Astrocyte of the cerebellum (primary cell): ENCODE results near the gene PAQR6.

Source experiments
- DNase-seq: peaks from one replicate; pipeline ENCODE4 v3.0.0-alpha.2; 2011; ENCODE audit warnings: low read depth
- H3K4me3 ChIP-seq: 2 replicates; pipeline ENCODE4 v1.5.1; 2011; ENCODE audit warnings: mild to moderate bottlenecking, low read depth, low read length, moderate library complexity
- in situ Hi-C: cut with HindIII; loops from 2 replicates; pipeline ENCODE4 v1.10.0; 2017; ENCODE audit warnings: low sequenced_read_pairs
- TF ChIP-seq, protein P1 (sequence below): IDR thresholded peaks from 2 replicates; pipeline ENCODE4 v1.5.1; 2012; ENCODE audit warnings: low read length, low read depth, moderate library complexity, mild to moderate bottlenecking; ENCODE audit errors: missing control alignments

PAQR6 gene

DNA sequence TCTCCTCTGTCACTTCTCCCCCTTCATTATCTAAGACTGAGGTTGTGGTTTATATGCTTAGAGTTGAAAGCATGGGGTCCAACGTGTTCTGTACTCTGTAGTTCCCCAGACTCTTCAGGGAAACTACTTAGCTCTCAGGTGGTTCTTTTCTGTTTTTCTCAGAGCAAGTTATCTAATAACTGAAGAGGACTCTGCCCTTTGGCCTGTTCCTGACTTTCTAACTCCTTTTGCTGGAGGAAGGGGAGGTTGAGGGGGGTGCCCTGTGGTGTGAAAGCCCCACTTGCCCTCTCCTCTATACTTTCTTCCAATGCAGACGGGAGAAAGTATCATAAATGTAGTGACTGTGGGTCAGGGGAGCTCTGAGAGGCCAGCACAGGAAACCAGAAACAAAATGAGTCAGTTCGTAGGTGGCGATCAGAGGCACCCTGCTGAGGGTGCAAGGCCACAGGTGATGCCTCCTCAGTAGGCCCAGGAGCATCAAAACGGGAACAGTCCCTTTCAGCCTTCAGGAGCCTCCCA, 49.0 kb downstream of the PAQR6 start:
- no peak overlapping the region for H3K4me3 ChIP-seq
- TF ChIP-seq, protein P1, sequence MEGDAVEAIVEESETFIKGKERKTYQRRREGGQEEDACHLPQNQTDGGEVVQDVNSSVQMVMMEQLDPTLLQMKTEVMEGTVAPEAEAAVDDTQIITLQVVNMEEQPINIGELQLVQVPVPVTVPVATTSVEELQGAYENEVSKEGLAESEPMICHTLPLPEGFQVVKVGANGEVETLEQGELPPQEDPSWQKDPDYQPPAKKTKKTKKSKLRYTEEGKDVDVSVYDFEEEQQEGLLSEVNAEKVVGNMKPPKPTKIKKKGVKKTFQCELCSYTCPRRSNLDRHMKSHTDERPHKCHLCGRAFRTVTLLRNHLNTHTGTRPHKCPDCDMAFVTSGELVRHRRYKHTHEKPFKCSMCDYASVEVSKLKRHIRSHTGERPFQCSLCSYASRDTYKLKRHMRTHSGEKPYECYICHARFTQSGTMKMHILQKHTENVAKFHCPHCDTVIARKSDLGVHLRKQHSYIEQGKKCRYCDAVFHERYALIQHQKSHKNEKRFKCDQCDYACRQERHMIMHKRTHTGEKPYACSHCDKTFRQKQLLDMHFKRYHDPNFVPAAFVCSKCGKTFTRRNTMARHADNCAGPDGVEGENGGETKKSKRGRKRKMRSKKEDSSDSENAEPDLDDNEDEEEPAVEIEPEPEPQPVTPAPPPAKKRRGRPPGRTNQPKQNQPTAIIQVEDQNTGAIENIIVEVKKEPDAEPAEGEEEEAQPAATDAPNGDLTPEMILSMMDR, result no peak
- in situ Hi-C loops, result no loop called here
- DNase-seq, result no peak

DNA sequence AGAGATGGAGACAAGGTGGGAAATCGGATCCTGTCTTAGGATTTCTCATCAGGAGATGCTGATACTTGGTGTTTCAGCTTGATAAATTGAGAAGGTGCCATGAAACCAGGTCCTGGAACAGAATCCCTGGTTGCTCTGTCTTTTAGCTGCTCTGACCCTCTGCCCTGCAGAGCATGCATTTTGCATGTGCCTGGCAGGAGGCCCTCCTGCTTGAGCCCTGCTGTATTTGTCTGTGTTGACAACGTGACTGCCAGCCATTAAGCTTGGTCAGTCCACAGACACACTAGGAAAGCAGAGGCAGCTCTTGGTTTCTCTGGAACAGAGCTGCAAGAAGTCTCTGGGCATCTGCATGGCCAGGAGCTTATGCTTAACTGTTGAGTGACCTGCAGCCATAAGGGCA, 51.4 kb downstream of the PAQR6 start:
- in situ Hi-C loops, result no loop called here
- H3K4me3 ChIP-seq, result no peak overlapping the region
- DNase-seq, result no peak
- TF ChIP-seq, protein P1, result no peak

DNA sequence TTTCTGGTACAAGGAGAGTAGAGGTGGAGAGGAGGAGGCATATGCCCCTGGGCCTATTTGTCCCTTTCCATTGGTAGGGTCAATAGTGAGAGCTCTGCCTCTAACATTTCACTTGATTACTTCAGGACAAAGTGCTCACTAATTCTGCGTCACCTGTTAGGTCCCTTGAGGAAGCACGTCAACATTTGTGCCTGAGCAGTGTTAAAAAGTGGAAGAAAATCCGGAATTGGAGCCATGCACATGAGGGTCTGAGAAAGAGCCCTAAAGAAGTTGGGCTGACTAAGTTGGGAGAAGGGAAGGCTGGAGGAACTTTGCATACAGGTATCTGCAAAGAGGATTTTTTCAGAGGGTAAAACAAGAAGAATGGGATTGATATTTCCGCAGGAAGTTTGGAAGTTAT, 52.0 kb downstream of the PAQR6 start:
- in situ Hi-C loops, result no loop called here
- DNase-seq, result no peak

DNA sequence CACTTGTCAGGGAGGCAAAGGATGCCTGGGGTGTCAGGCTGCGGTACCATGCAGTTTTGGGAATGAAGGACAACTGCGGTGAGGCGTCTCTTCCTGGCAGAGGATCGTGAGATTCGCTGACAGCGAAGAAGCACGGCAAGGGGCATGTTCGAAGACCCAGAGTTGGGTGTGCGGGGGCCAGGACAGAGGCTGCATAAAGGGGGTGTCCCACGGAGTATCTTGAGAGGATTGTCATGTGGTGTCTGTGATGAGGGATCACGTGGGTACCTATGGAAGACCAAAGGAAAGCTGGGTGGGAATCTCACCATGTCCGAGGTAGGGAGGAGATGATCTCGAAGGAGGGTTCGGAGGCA, 53.6 kb downstream of the PAQR6 start:
- in situ Hi-C loops, result no loop called here
- DNase-seq, result no peak
- peak overlapping the region; percentile 95 for H3K4me3 ChIP-seq
- TF ChIP-seq, protein P1, result no peak

More for the DNA sequence above, 52.0 kb downstream of the PAQR6 start:
- no peak overlapping the region for H3K4me3 ChIP-seq
- TF ChIP-seq, protein P1, result no peak

DNA sequence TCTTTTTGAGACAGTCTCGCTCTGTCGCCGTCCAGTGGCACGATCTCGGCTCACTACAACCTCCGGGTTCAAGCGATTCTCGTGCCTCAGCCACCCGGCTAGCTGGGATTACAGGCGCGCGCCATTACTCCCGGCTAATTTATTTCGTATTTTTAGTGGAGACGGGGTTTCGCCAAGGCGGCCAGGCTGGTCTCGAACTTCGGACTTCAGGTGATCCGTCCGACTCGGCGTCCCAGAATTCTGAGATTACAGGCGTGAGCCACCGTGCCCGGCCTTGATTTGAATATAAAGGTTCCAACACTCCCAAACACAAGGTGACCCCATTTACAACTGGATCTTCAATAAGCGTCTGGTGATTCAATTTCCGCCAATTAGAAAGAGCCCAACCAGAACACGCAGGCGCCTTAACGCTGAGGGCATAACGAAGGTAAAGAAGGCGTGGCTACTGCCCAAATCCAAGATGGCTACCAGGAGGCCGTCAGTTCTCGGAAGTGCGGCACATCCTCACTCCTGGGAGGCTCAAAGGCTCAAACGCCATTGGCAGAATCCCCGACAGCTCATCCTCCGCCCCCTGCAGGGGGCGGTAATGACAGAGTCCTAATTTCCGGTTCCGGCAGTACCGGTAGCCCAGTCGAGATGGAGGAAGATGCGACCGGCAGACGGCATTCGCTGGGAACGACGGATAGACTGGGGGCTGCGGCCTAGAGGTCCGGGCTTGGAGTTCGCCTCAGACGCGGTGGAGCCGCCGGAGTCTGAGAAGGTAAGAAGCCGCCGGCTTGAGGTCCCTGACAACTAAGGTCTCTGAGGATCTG, 54.2 kb downstream of the PAQR6 start, which contains the start of gene SLC25A44:
Gene SLC25A44, plus strand, starts transcription at position 617 of the 812 bp plus-strand sequence. CDS start 5,744 bp downstream, outside the sequence.
- TF ChIP-seq, protein P1, result peak; percentile 56
- peak within 1 kb of the TSS; percentile 95 for H3K4me3 ChIP-seq
- DNase-seq, result peak; percentile 99
- in situ Hi-C loops, result no loop called here
